HEK293 (cell line): ENCODE data around the gene HCFC1.

Experiments
- KLF16 ChIP-seq: fragments of 450-650 bp; formaldehyde crosslinking; IDR thresholded peaks from 2 replicates; pipeline ENCODE4 v1.5.1; 2017; ENCODE audit warnings: missing biosample characterization, missing genetic modification characterization
- ZNF24 ChIP-seq: fragments of 450-650 bp; formaldehyde crosslinking; IDR thresholded peaks from 2 replicates; pipeline ENCODE4 v1.5.1; 2016; ENCODE audit warnings: missing biosample characterization, missing genetic modification characterization
- ZNF394 ChIP-seq: fragments of 450-650 bp; formaldehyde crosslinking; IDR thresholded peaks from 2 replicates; pipeline ENCODE4 v1.5.1; 2016; ENCODE audit warnings: missing biosample characterization, missing genetic modification characterization, mild to moderate bottlenecking, moderate library complexity, borderline replicate concordance
- ZNF530 ChIP-seq: fragments of 450-650 bp; formaldehyde crosslinking; IDR thresholded peaks from 2 replicates; pipeline ENCODE4 v1.5.1; 2016; ENCODE audit warnings: low read depth, missing biosample characterization, missing genetic modification characterization
- ZNF610 ChIP-seq: fragments of 450-650 bp; formaldehyde crosslinking; IDR thresholded peaks from 2 replicates; pipeline ENCODE4 v1.5.1; 2016; ENCODE audit warnings: missing biosample characterization, missing genetic modification characterization, borderline replicate concordance
- TF ChIP-seq, protein P1 (sequence below): fragments of 450-650 bp; formaldehyde crosslinking; IDR thresholded peaks from 2 replicates; pipeline ENCODE4 v1.5.1; 2016; ENCODE audit warnings: missing biosample characterization, missing genetic modification characterization
- TF ChIP-seq, protein P2 (sequence below): fragments of 450-650 bp; formaldehyde crosslinking; IDR thresholded peaks from 2 replicates; pipeline ENCODE4 v1.5.1; 2016; ENCODE audit warnings: missing biosample characterization, missing genetic modification characterization

DNA sequence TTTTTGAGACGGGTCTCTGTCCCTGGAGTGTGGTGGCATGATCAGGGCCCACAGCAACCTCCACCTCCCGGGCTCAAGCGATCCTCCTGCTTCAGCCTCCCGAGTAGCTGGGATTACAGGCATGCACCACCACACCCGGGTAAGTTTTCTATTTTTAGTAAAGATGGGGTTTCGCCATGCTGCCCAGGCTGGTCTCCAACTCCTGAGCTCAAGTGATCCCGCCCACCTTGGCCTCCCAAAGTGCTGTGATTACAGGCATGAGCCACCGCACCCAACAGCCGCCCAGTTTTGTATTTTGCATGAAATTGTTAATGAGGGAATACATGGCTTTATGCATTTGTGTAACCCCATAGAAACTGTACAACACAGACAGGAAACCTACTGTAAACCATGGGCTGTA lies 42.8 kb downstream of the HCFC1 start:
- no peak for TF ChIP-seq ZNF394
- no peak for TF ChIP-seq ZNF530 (tag by site-specific recombination)
- TF ChIP-seq, protein P1, sequence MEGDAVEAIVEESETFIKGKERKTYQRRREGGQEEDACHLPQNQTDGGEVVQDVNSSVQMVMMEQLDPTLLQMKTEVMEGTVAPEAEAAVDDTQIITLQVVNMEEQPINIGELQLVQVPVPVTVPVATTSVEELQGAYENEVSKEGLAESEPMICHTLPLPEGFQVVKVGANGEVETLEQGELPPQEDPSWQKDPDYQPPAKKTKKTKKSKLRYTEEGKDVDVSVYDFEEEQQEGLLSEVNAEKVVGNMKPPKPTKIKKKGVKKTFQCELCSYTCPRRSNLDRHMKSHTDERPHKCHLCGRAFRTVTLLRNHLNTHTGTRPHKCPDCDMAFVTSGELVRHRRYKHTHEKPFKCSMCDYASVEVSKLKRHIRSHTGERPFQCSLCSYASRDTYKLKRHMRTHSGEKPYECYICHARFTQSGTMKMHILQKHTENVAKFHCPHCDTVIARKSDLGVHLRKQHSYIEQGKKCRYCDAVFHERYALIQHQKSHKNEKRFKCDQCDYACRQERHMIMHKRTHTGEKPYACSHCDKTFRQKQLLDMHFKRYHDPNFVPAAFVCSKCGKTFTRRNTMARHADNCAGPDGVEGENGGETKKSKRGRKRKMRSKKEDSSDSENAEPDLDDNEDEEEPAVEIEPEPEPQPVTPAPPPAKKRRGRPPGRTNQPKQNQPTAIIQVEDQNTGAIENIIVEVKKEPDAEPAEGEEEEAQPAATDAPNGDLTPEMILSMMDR, result no peak
- TF ChIP-seq KLF16, result no peak
- TF ChIP-seq, protein P2, sequence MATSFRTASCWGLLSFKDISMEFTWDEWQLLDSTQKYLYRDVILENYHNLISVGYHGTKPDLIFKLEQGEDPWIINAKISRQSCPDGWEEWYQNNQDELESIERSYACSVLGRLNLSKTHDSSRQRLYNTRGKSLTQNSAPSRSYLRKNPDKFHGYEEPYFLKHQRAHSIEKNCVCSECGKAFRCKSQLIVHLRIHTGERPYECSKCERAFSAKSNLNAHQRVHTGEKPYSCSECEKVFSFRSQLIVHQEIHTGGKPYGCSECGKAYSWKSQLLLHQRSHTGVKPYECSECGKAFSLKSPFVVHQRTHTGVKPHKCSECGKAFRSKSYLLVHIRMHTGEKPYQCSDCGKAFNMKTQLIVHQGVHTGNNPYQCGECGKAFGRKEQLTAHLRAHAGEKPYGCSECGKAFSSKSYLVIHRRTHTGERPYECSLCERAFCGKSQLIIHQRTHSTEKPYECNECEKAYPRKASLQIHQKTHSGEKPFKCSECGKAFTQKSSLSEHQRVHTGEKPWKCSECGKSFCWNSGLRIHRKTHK, result no peak
- TF ChIP-seq ZNF24 (tag by site-specific recombination), result no peak
- TF ChIP-seq ZNF610 (tag by site-specific recombination), result no peak
